GM20000 (cell line): ENCODE results near the gene ZCWPW2.

Experiments used
- DNase-seq: peaks from one replicate; pipeline ENCODE4 v3.0.0; 2012; ENCODE audit warnings: low spot score
- CTCF ChIP-seq: IDR thresholded peaks from 2 replicates; pipeline ENCODE4 v1.5.1; 2012; ENCODE audit warnings: mild to moderate bottlenecking, control low read depth; ENCODE audit errors: extremely low read depth, missing control alignments

ZCWPW2 gene

GRCh38 chr3:28476194-28476593, 127.7 kb downstream of the ZCWPW2 start:
- DNase-seq = peak; percentile 36
- peak; percentile 12 for TF ChIP-seq CTCF

- TF ChIP-seq CTCF = no peak
- DNase-seq = no peak
Measured at GRCh38 chr3:28476764-28477163, 128.2 kb downstream of the ZCWPW2 start.

DNA sequence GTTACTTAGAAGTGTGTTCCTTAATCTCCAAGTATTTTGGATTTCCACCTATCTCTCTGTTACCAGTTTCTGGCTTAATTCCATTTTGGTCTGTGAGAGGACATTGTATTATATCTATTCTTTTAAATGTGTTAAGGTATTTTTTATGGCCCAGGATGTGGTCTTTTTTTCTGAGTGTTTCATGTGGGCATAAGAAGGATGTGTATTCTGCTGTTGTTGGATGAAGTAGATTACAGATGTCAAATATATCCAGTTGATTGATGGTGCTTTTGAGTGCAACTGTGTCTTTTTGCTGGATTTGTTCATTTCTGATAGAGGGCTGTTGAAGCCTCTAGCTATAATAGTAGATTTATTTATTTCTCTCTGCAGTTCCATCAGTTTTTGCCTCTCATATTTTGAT, 136.6 kb downstream of the ZCWPW2 start:
- no peak for TF ChIP-seq CTCF
- DNase-seq = no peak

- TF ChIP-seq CTCF = no peak
Measured at GRCh38 chr3:28495301-28495700, 146.8 kb downstream of the ZCWPW2 start.

DNA sequence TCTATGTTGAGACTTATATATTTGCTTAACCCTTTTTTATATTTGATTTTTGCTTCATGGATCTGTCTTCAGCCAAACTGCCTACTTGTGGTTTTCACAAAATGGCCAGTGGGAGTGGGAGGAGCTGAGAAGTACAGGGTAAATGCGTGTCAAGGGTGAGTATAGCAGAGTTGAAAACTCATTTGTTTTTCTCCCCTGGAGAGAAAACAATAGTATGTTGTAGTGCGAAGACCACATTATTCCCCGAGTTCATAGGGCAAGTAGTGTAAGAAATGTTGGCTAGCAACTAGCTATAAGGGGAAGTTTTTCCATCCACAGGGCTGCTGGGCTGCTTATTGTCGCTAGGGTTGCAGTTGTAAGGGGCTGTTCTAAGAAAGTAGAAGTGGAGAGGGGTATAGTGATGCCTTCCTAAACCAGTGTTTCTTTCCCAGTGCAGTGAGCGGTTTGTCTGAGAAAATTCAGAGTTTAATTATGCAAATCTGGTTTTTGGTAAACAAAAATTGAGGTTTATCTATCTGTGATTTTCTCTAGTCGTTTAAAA, 153.9 kb downstream of the ZCWPW2 start:
- no peak for TF ChIP-seq CTCF
- no peak for DNase-seq

More at GRCh38 chr3:28495301-28495700, 146.8 kb downstream of the ZCWPW2 start:
- no peak for DNase-seq

- no peak for DNase-seq
- no peak for TF ChIP-seq CTCF
Measured at GRCh38 chr3:28504976-28505375, 156.5 kb downstream of the ZCWPW2 start.

GRCh38 chr3:28521663-28522062, 173.1 kb downstream of the ZCWPW2 start:
- DNase-seq = no peak
- no peak for TF ChIP-seq CTCF
